ENCODE measurements around the gene RPL29.

Gene RPL29

GRCh38 chr3:51961602-51962569, 33.8 kb downstream of the RPL29 start:
- DNase-seq: no peak

GRCh38 chr3:51961011-51961410, 34.7 kb downstream of the RPL29 start:
- no peak for DNase-seq

- no peak for DNase-seq
Measured at GRCh38 chr3:51960386-51960785, 35.3 kb downstream of the RPL29 start.

- no peak for DNase-seq
Measured at GRCh38 chr3:51959651-51960050, 36.0 kb downstream of the RPL29 start.

GRCh38 chr3:51958603-51959521, 36.8 kb downstream of the RPL29 start:
- DNase-seq: no peak

- no peak for DNase-seq
Measured at GRCh38 chr3:51957520-51958205, 38.0 kb downstream of the RPL29 start.

- no peak for DNase-seq
Measured at GRCh38 chr3:51955893-51956770, 39.6 kb downstream of the RPL29 start.

- DNase-seq: no peak
Measured at GRCh38 chr3:51955175-51955892, 40.4 kb downstream of the RPL29 start, which contains the start of gene GPR62. GPR62 (plus strand) TSS chr3:51955381; CDS start chr3:51955653, 272 bp downstream.

- no peak for DNase-seq
Measured at GRCh38 chr3:51954713-51955112, 41.0 kb downstream of the RPL29 start.

- DNase-seq: peak; percentile 79
Measured at GRCh38 chr3:51954105-51954504, 41.6 kb downstream of the RPL29 start.

GRCh38 chr3:51953445-51953844, 42.2 kb downstream of the RPL29 start:
- peak; percentile 86 for DNase-seq

- no peak for DNase-seq
Measured at GRCh38 chr3:51950899-51951298, 44.8 kb downstream of the RPL29 start.

- DNase-seq: no peak
Measured at GRCh38 chr3:51949121-51949520, 46.6 kb downstream of the RPL29 start.

- DNase-seq: no peak
Measured at GRCh38 chr3:51948016-51948580, 47.6 kb downstream of the RPL29 start.

- DNase-seq: no peak
Measured at GRCh38 chr3:51947215-51947900, 48.3 kb downstream of the RPL29 start.

GRCh38 chr3:51946796-51947195, 48.9 kb downstream of the RPL29 start:
- no peak for DNase-seq

- no peak for DNase-seq
Measured at GRCh38 chr3:51945926-51946705, 49.6 kb downstream of the RPL29 start.

GRCh38 chr3:51945031-51945840, 50.5 kb downstream of the RPL29 start:
- DNase-seq: no peak

Data from MV-4-11 (cell line).